ENCODE results near the gene PLOD1. TPM values are rescaled to one million over a fixed set of nuclear protein-coding genes. Genes with fewer than 3 reads are reported as not detected.

PLOD1 gene
- total RNA-seq, 1 donor from 2014 or later, result 141 TPM

- no peak for DNase-seq (ENCODE audit: low read depth in 2 of 2)
Observed at GRCh38 chr1:11978301-11978700, 43.8 kb downstream of the PLOD1 start.

GRCh38 chr1:11979028-11979850, 44.7 kb downstream of the PLOD1 start:
- DNase-seq (ENCODE audit: low read depth in 2 of 2), result no peak

GRCh38 chr1:11979851-11980675, 45.5 kb downstream of the PLOD1 start, which contains the start of gene MFN2:
Gene MFN2, plus strand, starts transcription at chr1:11980444. Its CDS starts 8,725 bp downstream, at chr1:11989169.
- peak; percentile 96 to 98 for DNase-seq (ENCODE audit: low read depth in 2 of 2)

GRCh38 chr1:11980676-11980972, 46.1 kb downstream of the PLOD1 start:
- DNase-seq (ENCODE audit: low read depth in 2 of 2), result no peak

- DNase-seq (ENCODE audit: low read depth in 2 of 2), result no peak
Observed at GRCh38 chr1:11981378-11982009, 47.0 kb downstream of the PLOD1 start.

- peak; percentile 51 to 58 for DNase-seq (ENCODE audit: low read depth in 2 of 2)
Observed at GRCh38 chr1:11982010-11982392, 47.5 kb downstream of the PLOD1 start.

- DNase-seq (ENCODE audit: low read depth in 2 of 2), result no peak
Observed at GRCh38 chr1:11984121-11984520, 49.6 kb downstream of the PLOD1 start.

- DNase-seq (ENCODE audit: low read depth in 2 of 2), result no peak
Observed at GRCh38 chr1:11984576-11984975, 50.1 kb downstream of the PLOD1 start.

- no peak for DNase-seq (ENCODE audit: low read depth in 2 of 2)
Observed at GRCh38 chr1:11985171-11985570, 50.7 kb downstream of the PLOD1 start.

GRCh38 chr1:11985851-11986250, 51.3 kb downstream of the PLOD1 start:
- peak in 1 of 2 donors; percentile 85 for DNase-seq (ENCODE audit: low read depth in 2 of 2)

- DNase-seq (ENCODE audit: low read depth in 2 of 2), result no peak
Observed at GRCh38 chr1:11989669-11990068, 55.2 kb downstream of the PLOD1 start.

- DNase-seq (ENCODE audit: low read depth in 2 of 2), result peak; percentile 74 to 95
Observed at GRCh38 chr1:11990303-11991032, 56.0 kb downstream of the PLOD1 start.

- DNase-seq (ENCODE audit: low read depth in 2 of 2), result no peak
Observed at GRCh38 chr1:11991969-11992676, 57.6 kb downstream of the PLOD1 start.

GRCh38 chr1:11997081-11997850, 62.7 kb downstream of the PLOD1 start:
- DNase-seq (ENCODE audit: low read depth in 2 of 2), result peak in 1 of 2 donors; percentile 29

- DNase-seq (ENCODE audit: low read depth in 2 of 2), result no peak
Observed at GRCh38 chr1:11998636-11999035, 64.1 kb downstream of the PLOD1 start.

GRCh38 chr1:11999236-11999635, 64.7 kb downstream of the PLOD1 start:
- no peak for DNase-seq (ENCODE audit: low read depth in 2 of 2)

GRCh38 chr1:12001249-12001917, 66.9 kb downstream of the PLOD1 start:
- peak; percentile 50 to 60 for DNase-seq (ENCODE audit: low read depth in 2 of 2)

- no peak for DNase-seq (ENCODE audit: low read depth in 2 of 2)
Observed at GRCh38 chr1:12001996-12002493, 67.5 kb downstream of the PLOD1 start.

GRCh38 chr1:12003762-12004161, 69.2 kb downstream of the PLOD1 start:
- DNase-seq (ENCODE audit: low read depth in 2 of 2), result no peak

Data from lung microvascular endothelial cell (primary cell).